Measurements from ENCODE around the gene HHAT. TPM values are rescaled to one million over a fixed set of nuclear protein-coding genes. Genes with fewer than 3 reads are reported as not detected.

HHAT gene
- total and polyA plus RNA-seq, 2 of the 4 experiments (the other 2 are of a cell fraction), result 1.7 to 2.5 TPM

GRCh38 chr1:210527091-210527490 is 198.4 kb downstream of the HHAT start:
- no peak overlapping the region for H3K14ac ChIP-seq (replicated peaks; ENCODE audit: low read depth, low read length)
- CTCF ChIA-PET, result no interaction called here
- H3K27ac ChIP-seq (ENCODE audit: insufficient read depth, low read length), result no peak overlapping the region
- H2BK120ac ChIP-seq (ENCODE audit: low read depth, low read length), result no peak overlapping the region
- H3K27me3 ChIP-seq (ENCODE audit: control insufficient read depth, insufficient read depth, low read length), result no peaks in the 10 kb centered on the region
- H3K56ac ChIP-seq (ENCODE audit: extremely low read depth, insufficient read depth, low read length), result no peak overlapping the region
- H4K8ac ChIP-seq (ENCODE audit: low read depth in 2 of 2, low read length in 2 of 2), result no peak overlapping the region
- no peak overlapping the region for H3K4ac ChIP-seq (ENCODE audit: low read depth, low read length)
- POLR2A ChIA-PET (ENCODE audit: unreplicated experiment), result no interaction called here
- DNase-seq, result peak; percentile 16
- no peak overlapping the region for H3K23ac ChIP-seq (ENCODE audit: low read depth, low read length)
- H2AFZ ChIP-seq (replicated peaks; ENCODE audit: low read length, poor library complexity), result no peak overlapping the region
- ATAC-seq (ENCODE audit: low read depth), result no peak
- H3K9me1 ChIP-seq (ENCODE audit: insufficient read depth, low read length), result no peaks in the 10 kb centered on the region
- no peak overlapping the region for H3K4me3 ChIP-seq (ENCODE audit: insufficient read depth, low read depth, low read length)
- no peak overlapping the region for H3K9ac ChIP-seq (ENCODE audit: low read depth, low read length)
- no TSS peak for BruUV-seq (replicated peaks)
- H2BK15ac ChIP-seq (ENCODE audit: low read depth, low read length), result no peak overlapping the region
- WGBS, 2 experiments (ENCODE audit: extremely low coverage in 2 of 2, insufficient read length in 1 of 2), result no CpG with 5 or more reads among the region's 3 CpGs
- H3K9me3 ChIP-seq (ENCODE audit: control insufficient read depth, insufficient read depth, low read length), result no peaks in the 10 kb centered on the region
- no peak overlapping the region for H3K18ac ChIP-seq (ENCODE audit: low read depth, low read length)
- no peak overlapping the region for H3K4me2 ChIP-seq (ENCODE audit: low read depth, low read length)
- in situ Hi-C loops (cut with MboI; ENCODE audit: low sequenced_read_pairs) (no loop called here), intact Hi-C loops (cut with micrococcal nuclease) (no loop called here), dilution Hi-C loops (cut with HindIII; ENCODE audit: low sequenced_read_pairs, unreplicated experiment) (no loop called here)
- no peak overlapping the region for H2AK5ac ChIP-seq (ENCODE audit: low read depth, low read length)
- no peak overlapping the region for H2BK5ac ChIP-seq (ENCODE audit: low read depth, low read length, poor library complexity, severe bottlenecking)
- H2AK9ac ChIP-seq (replicated peaks; ENCODE audit: low read depth, low read length, poor library complexity), result no peak overlapping the region
- no peak overlapping the region for H4K91ac ChIP-seq (ENCODE audit: insufficient read depth, low read depth, low read length)
- H4K20me1 ChIP-seq (ENCODE audit: insufficient read depth, low read length), result no peaks in the 10 kb centered on the region
- no peaks in the 10 kb centered on the region for H3K36me3 ChIP-seq (ENCODE audit: control insufficient read depth, insufficient read depth, low read length)
- TF ChIP-seq CEBPB (IDR thresholded peaks at IDR 0.05; ENCODE audit: low read depth, low read length) (no peak), MAZ (IDR thresholded peaks at IDR 0.05; ENCODE audit: borderline replicate concordance, low read depth, low read length) (no peak), USF2 (IDR thresholded peaks at IDR 0.05; ENCODE audit: low read depth, low read length) (no peak), SMC3 (IDR thresholded peaks at IDR 0.05; ENCODE audit: low read depth, low read length) (no peak), CHD1 (IDR thresholded peaks at IDR 0.05; ENCODE audit: low read depth, low read length) (no peak), CTCF (conservative IDR thresholded peaks at IDR 0.05; ENCODE audit: low read depth, low read length) (no peak), RAD21 (IDR thresholded peaks at IDR 0.05; ENCODE audit: low read length) (no peak), FOS (IDR thresholded peaks at IDR 0.05; ENCODE audit: low read depth, low read length) (no peak), MAFK (IDR thresholded peaks at IDR 0.05; ENCODE audit: low read depth, low read length) (no peak), RFX5 (IDR thresholded peaks at IDR 0.05; ENCODE audit: low read depth, low read length) (no peak), RCOR1 (IDR thresholded peaks at IDR 0.05; ENCODE audit: insufficient replicate concordance, low read length) (no peak), MXI1 (IDR thresholded peaks at IDR 0.05; ENCODE audit: borderline replicate concordance, low read depth, low read length) (no peak), NFE2L2 (IDR thresholded peaks at IDR 0.05; ENCODE audit: low read depth, low read length) (no peak), BHLHE40 (IDR thresholded peaks at IDR 0.05; ENCODE audit: low read depth, low read length) (no peak), POLR2A (IDR thresholded peaks at IDR 0.05; ENCODE audit: low read depth, low read length) (no peak)
- TF ChIP-seq, protein P1, sequence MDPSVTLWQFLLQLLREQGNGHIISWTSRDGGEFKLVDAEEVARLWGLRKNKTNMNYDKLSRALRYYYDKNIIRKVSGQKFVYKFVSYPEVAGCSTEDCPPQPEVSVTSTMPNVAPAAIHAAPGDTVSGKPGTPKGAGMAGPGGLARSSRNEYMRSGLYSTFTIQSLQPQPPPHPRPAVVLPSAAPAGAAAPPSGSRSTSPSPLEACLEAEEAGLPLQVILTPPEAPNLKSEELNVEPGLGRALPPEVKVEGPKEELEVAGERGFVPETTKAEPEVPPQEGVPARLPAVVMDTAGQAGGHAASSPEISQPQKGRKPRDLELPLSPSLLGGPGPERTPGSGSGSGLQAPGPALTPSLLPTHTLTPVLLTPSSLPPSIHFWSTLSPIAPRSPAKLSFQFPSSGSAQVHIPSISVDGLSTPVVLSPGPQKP (IDR thresholded peaks at IDR 0.05; ENCODE audit: borderline replicate concordance, low read depth, low read length), result no peak
- H3K79me1 ChIP-seq (ENCODE audit: low read depth in 1 of 2, low read length in 2 of 2), result no peaks in the 10 kb centered on the region
- no peak overlapping the region for H4K5ac ChIP-seq (ENCODE audit: low read depth, low read length)
- H2BK20ac ChIP-seq (ENCODE audit: low read depth, low read length), result no peak overlapping the region
- H3K4me1 ChIP-seq (ENCODE audit: control insufficient read depth, insufficient read depth, low read length), result no peaks in the 10 kb centered on the region
